Neural cell (in vitro differentiated cells): ENCODE results near the gene PACS1. TPM values are rescaled to one million over a fixed set of nuclear protein-coding genes. Genes with fewer than 3 reads are reported as not detected.

Source experiments
- H2AFZ ChIP-seq: fragments of 200-600, 300-800 bp; sonication (generic), shearing (Covaris generic); 2 replicates; pipeline ENCODE4 v1.6.0; 2014; ENCODE audit warnings: low read depth, mild to moderate bottlenecking, antibody characterized with exemption, low read length, moderate library complexity
- H3F3A ChIP-seq: fragments of 200-600 bp; shearing (Covaris generic); 2 replicates; pipeline ENCODE4 v1.6.1; 2016; ENCODE audit warnings: mild to moderate bottlenecking, moderate library complexity, mixed read lengths, antibody characterized with exemption, low read length; ENCODE audit not compliant: insufficient read depth, poor library complexity, severe bottlenecking
- H3K27ac ChIP-seq: fragments of 200-600, 300-800 bp; sonication (generic), shearing (Covaris generic); 2 replicates; pipeline ENCODE4 v1.5.1; 2014; ENCODE audit warnings: mild to moderate bottlenecking, low read length, moderate library complexity
- H3K27me3 ChIP-seq: fragments of 300-800, 200-600 bp; sonication (generic), shearing (Covaris generic); 2 replicates; pipeline ENCODE4 v1.6.0; 2014; ENCODE audit warnings: mild to moderate bottlenecking, low read depth, low read length, moderate library complexity; ENCODE audit not compliant: insufficient read depth
- H3K36me3 ChIP-seq: fragments of 300-800, 200-600 bp; sonication (generic), shearing (Covaris generic); 2 replicates; pipeline ENCODE4 v1.5.1; 2014; ENCODE audit warnings: mild to moderate bottlenecking, antibody characterized with exemption, low read length, moderate library complexity; ENCODE audit not compliant: insufficient read depth
- H3K4me2 ChIP-seq: fragments of 300-800, 200-600 bp; sonication (generic), shearing (Covaris generic); 2 replicates; pipeline ENCODE4 v1.6.0; 2014; ENCODE audit warnings: mild to moderate bottlenecking, low read length
- H3K4me3 ChIP-seq: fragments of 300-800, 200-600 bp; sonication (generic), shearing (Covaris generic); 2 replicates; pipeline ENCODE4 v1.5.1; 2014; ENCODE audit warnings: mild to moderate bottlenecking, low read length, moderate library complexity
- H3K79me2 ChIP-seq: fragments of 200-600 bp; shearing (Covaris generic); replicated peaks from 2 replicates; pipeline ENCODE4 v1.6.0; 2014; ENCODE audit warnings: mild to moderate bottlenecking, low read length, moderate library complexity; ENCODE audit not compliant: insufficient read depth
- H3K9ac ChIP-seq: fragments of 300-800, 200-600 bp; sonication (generic), shearing (Covaris generic); 2 replicates; pipeline ENCODE4 v1.6.1; 2016; ENCODE audit warnings: mild to moderate bottlenecking, low read length, mixed read lengths
- H3K9me2 ChIP-seq: fragments of 200-600 bp; shearing (Covaris generic); 2 replicates; pipeline ENCODE4 v1.6.1; 2016; ENCODE audit warnings: mild to moderate bottlenecking, low read length, mixed read lengths; ENCODE audit not compliant: insufficient read depth
- H3K9me3 ChIP-seq: fragments of 200-600, 300-800 bp; sonication (generic), shearing (Covaris generic); 2 replicates; pipeline ENCODE4 v1.6.1; 2016; ENCODE audit warnings: mild to moderate bottlenecking, mixed run types, low read length, moderate library complexity, mixed read lengths
- H4K20me1 ChIP-seq: fragments of 200-600 bp; shearing (Covaris generic); 2 replicates; pipeline ENCODE4 v1.6.1; 2016; ENCODE audit warnings: mild to moderate bottlenecking, mixed run types; ENCODE audit not compliant: insufficient read depth
- CTCF ChIP-seq: fragments of 450-650 bp; IDR thresholded peaks from 2 replicates; pipeline ENCODE4 v1.5.1; 2014; ENCODE audit warnings: antibody characterized with exemption, mild to moderate bottlenecking, moderate library complexity; ENCODE audit not compliant: poor library complexity, severe bottlenecking
- EP300 ChIP-seq: fragments of 450-650 bp; conservative IDR thresholded peaks from 2 replicates; pipeline ENCODE4 v1.6.1; 2014; ENCODE audit warnings: antibody characterized with exemption, mild to moderate bottlenecking, moderate library complexity; ENCODE audit not compliant: poor library complexity, severe bottlenecking
- MXI1 ChIP-seq: fragments of 450-650 bp; conservative IDR thresholded peaks from 2 replicates; pipeline ENCODE4 v1.6.1; 2014; ENCODE audit warnings: antibody characterized with exemption, mild to moderate bottlenecking; ENCODE audit not compliant: poor library complexity, severe bottlenecking
- POLR2AphosphoS5 ChIP-seq: IDR thresholded peaks from 2 replicates; pipeline ENCODE4 v1.6.1; 2012
- RAD21 ChIP-seq: fragments of 450-650 bp; conservative IDR thresholded peaks from 2 replicates; pipeline ENCODE4 v1.6.1; 2014; ENCODE audit warnings: antibody characterized with exemption, mild to moderate bottlenecking, moderate library complexity
- REST ChIP-seq: IDR thresholded peaks from 2 replicates; pipeline ENCODE4 v1.6.1; 2012; ENCODE audit warnings: borderline replicate concordance
- SMC3 ChIP-seq: fragments of 450-650 bp; conservative IDR thresholded peaks from 2 replicates; pipeline ENCODE4 v1.6.1; 2014; ENCODE audit warnings: antibody characterized with exemption, mild to moderate bottlenecking, moderate library complexity; ENCODE audit not compliant: poor library complexity
- TAF1 ChIP-seq: IDR thresholded peaks from 2 replicates; pipeline ENCODE4 v1.6.1; 2012; ENCODE audit warnings: low read depth
- polyA plus RNA-seq: library from polyadenylated mRNA; depleted of rRNA; stranded (reverse); fragments of >200 nt; gene quantifications from 2 replicates; pipeline ENCODE4 v1.2.3, GENCODE V29; 2014

PACS1 gene
- polyA plus RNA-seq, 1 donor from 2014 or later: 14.4 TPM

- Histone ChIP-seq H3K4me3 (no peak overlapping the region), H3F3A (no peaks in the 10 kb centered on the region), H4K20me1 (no peaks in the 10 kb centered on the region)
Measured at GRCh38 chr11:66178871-66179270, 108.8 kb downstream of the PACS1 start.

GRCh38 chr11:66181632-66182315, 111.7 kb downstream of the PACS1 start:
- H3K79me2 ChIP-seq: no peaks in the 10 kb centered on the region
- H3K27me3 ChIP-seq: no peaks in the 10 kb centered on the region
- H2AFZ ChIP-seq: no peak overlapping the region
- H3K9me3 ChIP-seq: no peaks in the 10 kb centered on the region
- no peak overlapping the region for H3K4me3 ChIP-seq
- no peak overlapping the region for H3K4me2 ChIP-seq
- H3F3A ChIP-seq: no peaks in the 10 kb centered on the region
- no peaks in the 10 kb centered on the region for H3K9me2 ChIP-seq
- H3K27ac ChIP-seq: no peak overlapping the region
- no peaks in the 10 kb centered on the region for H4K20me1 ChIP-seq
- H3K36me3 ChIP-seq: no peaks in the 10 kb centered on the region
- H3K9ac ChIP-seq: no peak overlapping the region
- TF ChIP-seq REST (no peak), CTCF (no peak), SMC3 (no peak), RAD21 (no peak), EP300 (no peak), POLR2AphosphoS5 (no peak)

More at GRCh38 chr11:66178871-66179270, 108.8 kb downstream of the PACS1 start:
- H3K4me2 ChIP-seq: no peak overlapping the region
- no peaks in the 10 kb centered on the region for H3K27me3 ChIP-seq
- no peaks in the 10 kb centered on the region for H3K9me3 ChIP-seq
- H3K9me2 ChIP-seq: no peaks in the 10 kb centered on the region
- H2AFZ ChIP-seq: no peak overlapping the region
- no peaks in the 10 kb centered on the region for H3K79me2 ChIP-seq
- no peaks in the 10 kb centered on the region for H3K36me3 ChIP-seq
- no peak overlapping the region for H3K27ac ChIP-seq
- TF ChIP-seq MXI1: no peak
- TF ChIP-seq CTCF: no peak
- no peak for TF ChIP-seq RAD21
- TF ChIP-seq REST: no peak
- no peak for TF ChIP-seq TAF1
- no peak for TF ChIP-seq SMC3
- no peak for TF ChIP-seq POLR2AphosphoS5
- H3K9ac ChIP-seq: no peak overlapping the region
